Mesodermal cell (in vitro differentiated cells): ENCODE results near the gene NEK4.

Experiments used
- H3K27ac ChIP-seq: 2 replicates; pipeline ENCODE4 v1.7.0; 2013; ENCODE audit warnings: mild to moderate bottlenecking, low read depth, low read length, moderate library complexity; ENCODE audit not compliant: severe bottlenecking
- H3K36me3 ChIP-seq: 2 replicates; pipeline ENCODE4 v1.7.1; 2013; ENCODE audit warnings: mild to moderate bottlenecking, low read length, moderate library complexity; ENCODE audit not compliant: control insufficient read depth, insufficient read depth
- H3K4me1 ChIP-seq: one replicate; pipeline ENCODE4 v1.7.1; 2013; ENCODE audit warnings: mild to moderate bottlenecking, low read length; ENCODE audit not compliant: insufficient read depth, control insufficient read depth, poor library complexity, severe bottlenecking
- H3K4me3 ChIP-seq: 2 replicates; pipeline ENCODE4 v1.7.0; 2013; ENCODE audit warnings: low read length, control low read depth, mild to moderate bottlenecking; ENCODE audit not compliant: insufficient read depth, poor library complexity, severe bottlenecking; ENCODE audit errors: extremely low read depth
- H3K9me3 ChIP-seq: 2 replicates; pipeline ENCODE4 v1.7.1; 2013; ENCODE audit warnings: mild to moderate bottlenecking, low read length, moderate library complexity; ENCODE audit not compliant: control insufficient read depth
- WGBS, 2 experiments: methylation state at CpG; one replicate each; pipeline ENCODE4 v1.1.5; 2013; ENCODE audit warnings: missing lambda C conversion rate in 2 of 2; ENCODE audit not compliant: insufficient coverage in 2 of 2; 5-methylcytosine and 5-hydroxymethylcytosine counted together

The NEK4 gene

GRCh38 chr3:52786330-52787215, 15.8 kb upstream of the NEK4 start:
- no peaks in the 10 kb centered on the region for H3K36me3 ChIP-seq
- no peak overlapping the region for H3K4me3 ChIP-seq
- H3K9me3 ChIP-seq = no peaks in the 10 kb centered on the region
- H3K27ac ChIP-seq = no peak overlapping the region
- H3K4me1 ChIP-seq = no peaks in the 10 kb centered on the region
- 88 to 90% methylated on average over 12 to 18 of the region's 19 CpGs for WGBS, 2 experiments

- H3K9me3 ChIP-seq = no peaks in the 10 kb centered on the region
- H3K4me1 ChIP-seq = no peaks in the 10 kb centered on the region
- no peaks in the 10 kb centered on the region for H3K36me3 ChIP-seq
- WGBS, 2 experiments = 93% methylated on average over 4 of the region's 5 CpGs
- no peak overlapping the region for H3K27ac ChIP-seq
- H3K4me3 ChIP-seq = no peak overlapping the region
These were observed 14.3 kb upstream of the NEK4 start for GRCh38 chr3:52784931-52785590.

GRCh38 chr3:52784021-52784621, 13.4 kb upstream of the NEK4 start:
- no peaks in the 10 kb centered on the region for H3K4me1 ChIP-seq
- H3K4me3 ChIP-seq = no peak overlapping the region
- no peaks in the 10 kb centered on the region for H3K36me3 ChIP-seq
- H3K27ac ChIP-seq = no peak overlapping the region
- WGBS, 2 experiments = 87 to 90% methylated on average over 15 to 18 of the region's 18 CpGs
- no peaks in the 10 kb centered on the region for H3K9me3 ChIP-seq

DNA sequence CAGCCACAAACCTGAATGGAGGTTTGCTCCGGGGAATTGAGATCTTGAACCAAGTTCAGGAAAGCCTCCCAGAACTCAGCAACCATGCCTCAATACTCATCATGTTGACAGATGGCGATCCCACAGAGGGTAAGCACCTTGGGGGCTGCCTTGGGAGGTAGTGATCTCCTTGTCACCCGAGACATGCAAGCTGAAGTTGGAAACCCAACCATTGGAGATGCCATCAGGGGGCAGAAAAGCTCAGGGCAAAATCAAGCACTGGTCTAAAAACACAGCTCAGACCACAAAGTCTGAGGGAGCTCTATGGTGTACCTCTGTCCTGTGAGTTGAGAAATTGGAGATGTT, 12.4 kb upstream of the NEK4 start:
- Histone ChIP-seq H3K27ac (no peak overlapping the region), H3K36me3 (no peaks in the 10 kb centered on the region), H3K4me3 (no peak overlapping the region), H3K9me3 (no peaks in the 10 kb centered on the region), H3K4me1 (no peaks in the 10 kb centered on the region)
- 88% methylated on average over 3 of the region's 3 CpGs for WGBS, 2 experiments

- Histone ChIP-seq H3K4me1 (no peaks in the 10 kb centered on the region), H3K27ac (no peak overlapping the region), H3K36me3 (no peaks in the 10 kb centered on the region), H3K9me3 (no peaks in the 10 kb centered on the region), H3K4me3 (no peak overlapping the region)
- WGBS, 2 experiments = 74% methylated on average over 8 to 10 of the region's 12 CpGs
These were observed 11.9 kb upstream of the NEK4 start for GRCh38 chr3:52782412-52783210.

GRCh38 chr3:52781741-52782140, 11.0 kb upstream of the NEK4 start:
- Histone ChIP-seq H3K9me3 (no peaks in the 10 kb centered on the region), H3K27ac (no peak overlapping the region), H3K4me3 (no peak overlapping the region), H3K4me1 (no peaks in the 10 kb centered on the region), H3K36me3 (no peaks in the 10 kb centered on the region)
- 84 to 91% methylated on average over 8 to 13 of the region's 13 CpGs for WGBS, 2 experiments

DNA sequence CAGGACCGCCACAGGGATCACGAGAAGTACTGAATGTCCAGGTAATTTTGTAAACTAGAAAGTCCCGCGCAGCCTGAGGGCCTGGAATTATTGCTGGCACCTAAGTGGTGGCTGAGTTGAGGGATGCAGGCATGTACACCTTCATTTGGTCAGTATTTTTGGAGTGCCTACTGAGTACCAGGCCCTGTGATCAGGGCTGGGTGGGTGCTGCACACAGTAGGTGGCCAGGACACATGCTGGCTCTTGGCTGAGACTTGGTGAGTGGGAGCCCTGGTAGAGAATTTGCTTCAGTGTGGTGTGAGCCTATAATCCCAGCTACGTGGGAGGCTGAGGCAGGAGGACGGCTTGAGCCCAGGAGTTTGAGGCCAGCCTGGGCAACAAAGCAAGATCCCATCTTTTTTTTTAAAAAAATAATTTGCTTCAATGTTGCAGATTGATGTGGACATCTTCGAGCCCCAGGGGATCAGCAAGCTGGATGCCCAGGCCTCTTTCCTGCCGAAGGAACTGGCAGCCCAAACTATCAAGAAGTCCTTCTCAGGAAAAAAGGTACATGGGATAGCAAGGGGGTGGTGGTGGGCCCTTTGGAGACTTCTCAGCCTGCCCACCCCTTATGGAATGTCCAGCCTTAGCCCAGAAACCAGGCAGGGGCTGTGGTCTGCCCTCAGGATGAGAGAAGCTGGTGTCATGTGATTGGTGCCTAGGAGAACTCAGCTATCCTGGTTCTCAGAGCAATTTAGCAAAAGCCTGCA, 9.3 kb upstream of the NEK4 start:
- H3K4me3 ChIP-seq = no peak overlapping the region
- no peaks in the 10 kb centered on the region for H3K9me3 ChIP-seq
- WGBS, 2 experiments = 91 to 96% methylated on average over 7 of the region's 8 CpGs
- no peaks in the 10 kb centered on the region for H3K4me1 ChIP-seq
- no peaks in the 10 kb centered on the region for H3K36me3 ChIP-seq
- H3K27ac ChIP-seq = no peak overlapping the region

DNA sequence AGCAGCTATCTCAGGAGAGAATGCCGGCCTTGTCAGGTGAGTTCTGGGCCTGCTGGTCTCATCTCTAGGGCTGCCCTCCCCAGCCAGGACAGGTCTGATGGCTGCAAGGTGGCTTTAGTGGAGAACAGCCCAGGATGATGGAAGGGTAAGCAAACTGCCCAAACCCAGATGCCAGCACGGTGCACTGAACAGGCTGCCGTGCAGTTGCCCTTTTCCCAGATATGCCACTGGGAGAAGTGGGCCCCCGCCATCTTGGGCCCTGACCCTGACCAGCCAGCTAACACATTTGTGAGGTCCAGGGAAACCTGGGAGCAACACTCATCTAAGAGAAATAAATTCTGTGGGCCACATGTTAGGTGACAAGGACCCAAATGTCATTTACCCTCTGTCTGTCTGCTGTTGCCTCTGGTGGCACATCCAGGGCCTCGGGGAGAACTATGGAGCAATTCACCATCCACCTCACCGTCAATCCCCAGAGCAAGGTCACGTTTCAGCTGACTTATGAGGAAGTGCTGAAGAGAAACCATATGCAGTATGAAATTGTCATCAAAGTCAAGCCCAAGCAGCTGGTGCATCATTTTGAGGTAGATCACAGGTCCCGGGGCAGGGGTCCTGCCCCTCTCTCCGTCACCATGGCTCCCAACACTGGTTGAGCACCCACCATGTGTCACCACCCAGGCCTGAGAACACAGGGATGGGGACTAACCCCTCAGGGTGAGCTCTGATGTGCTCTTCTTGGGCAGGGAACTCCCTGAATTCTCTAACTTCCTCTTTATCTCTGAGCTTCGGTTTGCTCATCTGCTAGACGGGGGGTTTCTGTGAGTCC, 8.5 kb upstream of the NEK4 start:
- no peaks in the 10 kb centered on the region for H3K9me3 ChIP-seq
- no peak overlapping the region for H3K4me3 ChIP-seq
- no peaks in the 10 kb centered on the region for H3K36me3 ChIP-seq
- no peak overlapping the region for H3K27ac ChIP-seq
- 91 to 95% methylated on average over 10 of the region's 11 CpGs for WGBS, 2 experiments
- H3K4me1 ChIP-seq = no peaks in the 10 kb centered on the region

DNA sequence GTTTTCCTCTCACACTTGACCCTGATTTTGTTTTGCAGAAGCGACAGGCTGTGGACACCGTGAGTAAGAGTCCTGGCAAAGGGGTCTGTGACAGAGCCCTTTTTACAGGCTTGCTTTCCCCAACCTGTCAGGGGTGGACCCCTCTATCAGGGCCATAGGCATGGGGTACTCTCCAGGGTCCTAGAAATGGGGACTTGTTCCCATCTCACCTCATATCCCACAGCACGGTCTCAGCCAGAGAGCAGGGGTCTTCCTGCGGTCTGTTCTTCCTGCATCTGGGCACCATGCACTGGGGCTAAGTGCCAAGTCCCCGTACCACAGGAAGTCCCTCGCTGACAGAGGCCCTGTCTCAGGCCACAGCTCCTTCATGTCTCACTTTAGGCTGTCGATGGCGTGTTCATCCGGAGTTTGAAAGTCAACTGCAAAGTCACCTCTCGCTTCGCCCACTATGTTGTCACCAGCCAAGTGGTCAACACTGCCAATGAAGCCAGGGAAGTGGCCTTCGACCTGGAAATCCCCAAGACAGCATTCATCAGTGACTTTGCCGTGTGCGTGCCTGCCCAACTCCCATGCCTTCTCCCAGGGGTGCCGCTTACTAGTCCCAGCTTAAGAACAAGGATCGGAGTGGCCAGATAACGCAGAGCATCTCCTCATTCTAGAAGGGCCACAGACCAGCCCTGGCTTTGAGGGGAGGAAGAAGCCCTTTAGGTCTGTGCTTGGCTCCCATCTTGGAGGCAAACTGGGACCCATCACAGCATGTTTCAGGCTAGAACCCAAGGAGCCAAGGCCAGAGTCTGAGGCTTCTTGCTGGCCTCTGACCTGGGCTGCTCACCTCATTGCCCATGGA, 7.4 kb upstream of the NEK4 start:
- H3K4me1 ChIP-seq = no peaks in the 10 kb centered on the region
- no peak overlapping the region for H3K4me3 ChIP-seq
- H3K9me3 ChIP-seq = no peaks in the 10 kb centered on the region
- H3K27ac ChIP-seq = no peak overlapping the region
- WGBS, 2 experiments = 89 to 90% methylated on average over 17 of the region's 17 CpGs
- H3K36me3 ChIP-seq = no peaks in the 10 kb centered on the region
